AG10803 (cell line): Measurements from ENCODE around the gene CMIP.

Experiments
- DNase-seq: peaks from one replicate; pipeline ENCODE4 v3.0.0; 2010; ENCODE audit warnings: low read depth
- H3K4me3 ChIP-seq: 2 replicates; pipeline ENCODE4 v1.5.1; 2011; ENCODE audit warnings: mild to moderate bottlenecking, low read length, control low read depth
- TF ChIP-seq, protein P1 (sequence below): conservative IDR thresholded peaks from 2 replicates; pipeline ENCODE4 v1.5.1; 2011; ENCODE audit warnings: mild to moderate bottlenecking, low read length, control low read depth, inconsistent platforms

CMIP gene

DNA sequence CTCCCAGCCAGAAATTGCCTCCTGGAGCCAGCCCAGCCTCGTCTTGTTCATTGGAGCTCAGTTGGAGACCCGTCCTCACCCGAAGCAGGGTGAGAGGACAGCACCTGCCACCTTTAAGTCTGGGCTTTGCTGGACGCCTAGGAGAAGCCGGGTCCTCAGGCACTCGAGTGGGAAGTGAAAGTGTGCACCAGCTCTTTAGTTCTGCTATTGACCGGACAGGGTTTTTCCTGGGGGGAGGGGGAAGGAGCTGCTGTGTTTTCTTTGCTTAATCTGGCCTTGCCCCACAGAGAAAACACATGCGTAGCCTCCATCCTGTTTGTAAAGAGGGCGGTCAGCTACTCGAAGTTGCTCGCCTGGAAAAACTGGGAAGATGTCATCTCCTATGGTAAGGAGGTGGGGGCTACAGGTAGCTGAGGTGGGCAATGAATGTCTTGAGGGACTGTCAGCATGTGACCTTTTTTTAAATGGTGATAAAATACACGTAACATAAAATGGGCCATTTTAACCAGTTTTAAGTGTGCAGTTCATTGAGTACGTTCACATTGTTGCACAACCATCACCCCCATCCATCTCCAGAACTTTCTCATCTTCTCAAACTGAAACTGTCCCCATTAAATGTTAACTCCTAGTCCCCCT lies 34.4 kb downstream of the CMIP start:
- H3K4me3 ChIP-seq: no peak overlapping the region
- TF ChIP-seq, protein P1, sequence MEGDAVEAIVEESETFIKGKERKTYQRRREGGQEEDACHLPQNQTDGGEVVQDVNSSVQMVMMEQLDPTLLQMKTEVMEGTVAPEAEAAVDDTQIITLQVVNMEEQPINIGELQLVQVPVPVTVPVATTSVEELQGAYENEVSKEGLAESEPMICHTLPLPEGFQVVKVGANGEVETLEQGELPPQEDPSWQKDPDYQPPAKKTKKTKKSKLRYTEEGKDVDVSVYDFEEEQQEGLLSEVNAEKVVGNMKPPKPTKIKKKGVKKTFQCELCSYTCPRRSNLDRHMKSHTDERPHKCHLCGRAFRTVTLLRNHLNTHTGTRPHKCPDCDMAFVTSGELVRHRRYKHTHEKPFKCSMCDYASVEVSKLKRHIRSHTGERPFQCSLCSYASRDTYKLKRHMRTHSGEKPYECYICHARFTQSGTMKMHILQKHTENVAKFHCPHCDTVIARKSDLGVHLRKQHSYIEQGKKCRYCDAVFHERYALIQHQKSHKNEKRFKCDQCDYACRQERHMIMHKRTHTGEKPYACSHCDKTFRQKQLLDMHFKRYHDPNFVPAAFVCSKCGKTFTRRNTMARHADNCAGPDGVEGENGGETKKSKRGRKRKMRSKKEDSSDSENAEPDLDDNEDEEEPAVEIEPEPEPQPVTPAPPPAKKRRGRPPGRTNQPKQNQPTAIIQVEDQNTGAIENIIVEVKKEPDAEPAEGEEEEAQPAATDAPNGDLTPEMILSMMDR: no peak
- DNase-seq: no peak

DNA sequence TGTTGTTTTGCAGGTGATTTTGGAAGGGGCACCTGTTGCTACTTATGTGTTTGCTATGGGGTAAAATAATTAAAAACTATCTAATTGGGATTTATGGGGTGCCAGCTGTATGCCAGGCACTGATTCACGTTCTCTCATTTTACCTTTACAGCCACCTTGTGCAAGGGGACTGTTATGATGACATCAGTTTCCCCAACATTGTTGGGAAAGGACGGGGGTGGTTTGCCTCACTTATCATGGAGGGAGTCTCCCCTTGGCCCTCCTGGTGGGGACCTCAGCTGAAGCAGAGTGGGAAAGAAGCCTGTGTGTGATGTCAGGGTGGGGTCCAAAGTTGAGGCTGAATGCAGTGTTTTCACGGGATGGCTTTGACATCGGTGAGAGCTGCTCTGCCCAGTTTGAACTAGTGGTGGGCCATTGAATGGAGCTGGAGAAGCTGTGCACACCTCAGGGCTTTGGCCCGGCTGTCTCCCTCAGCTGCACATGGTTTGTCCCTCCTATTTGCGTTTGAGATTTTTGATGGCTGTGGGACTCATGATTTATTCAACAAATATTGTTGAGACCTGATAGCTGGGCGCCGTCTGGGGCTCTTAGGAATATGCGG lies 36.1 kb downstream of the CMIP start:
- no peak for DNase-seq
- no peak overlapping the region for H3K4me3 ChIP-seq
- TF ChIP-seq, protein P1: no peak

DNA sequence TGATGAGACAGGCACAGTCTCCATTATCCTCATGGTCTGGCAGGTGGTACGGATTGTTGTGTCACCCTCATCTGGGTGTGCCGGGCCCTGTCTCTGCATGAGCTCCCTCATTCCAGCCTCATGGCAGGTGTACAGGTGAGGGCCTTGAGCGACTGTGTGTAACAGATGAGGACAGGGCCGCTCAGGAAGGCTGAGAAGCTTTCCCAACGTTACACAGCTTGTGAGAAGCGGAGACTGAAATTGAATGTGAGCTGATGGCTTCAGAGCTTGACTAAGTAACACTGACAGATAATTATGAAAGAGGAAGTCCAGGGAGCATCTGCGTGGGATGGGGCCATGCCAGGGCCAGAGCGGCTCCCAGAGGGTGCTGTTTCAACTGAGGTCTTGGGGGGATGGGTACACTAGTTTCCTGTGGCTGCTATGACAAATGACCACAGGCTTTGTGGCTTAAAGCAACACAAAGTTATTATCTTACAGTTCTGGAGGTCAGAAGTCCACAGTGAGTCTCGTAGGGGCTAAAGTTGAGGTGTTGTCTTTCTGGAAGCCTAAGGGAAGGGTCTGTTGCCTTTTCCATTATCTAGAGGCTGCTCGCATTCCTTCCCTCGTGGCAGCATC lies 36.7 kb downstream of the CMIP start:
- H3K4me3 ChIP-seq: no peak overlapping the region
- DNase-seq: peak; percentile 50

DNA sequence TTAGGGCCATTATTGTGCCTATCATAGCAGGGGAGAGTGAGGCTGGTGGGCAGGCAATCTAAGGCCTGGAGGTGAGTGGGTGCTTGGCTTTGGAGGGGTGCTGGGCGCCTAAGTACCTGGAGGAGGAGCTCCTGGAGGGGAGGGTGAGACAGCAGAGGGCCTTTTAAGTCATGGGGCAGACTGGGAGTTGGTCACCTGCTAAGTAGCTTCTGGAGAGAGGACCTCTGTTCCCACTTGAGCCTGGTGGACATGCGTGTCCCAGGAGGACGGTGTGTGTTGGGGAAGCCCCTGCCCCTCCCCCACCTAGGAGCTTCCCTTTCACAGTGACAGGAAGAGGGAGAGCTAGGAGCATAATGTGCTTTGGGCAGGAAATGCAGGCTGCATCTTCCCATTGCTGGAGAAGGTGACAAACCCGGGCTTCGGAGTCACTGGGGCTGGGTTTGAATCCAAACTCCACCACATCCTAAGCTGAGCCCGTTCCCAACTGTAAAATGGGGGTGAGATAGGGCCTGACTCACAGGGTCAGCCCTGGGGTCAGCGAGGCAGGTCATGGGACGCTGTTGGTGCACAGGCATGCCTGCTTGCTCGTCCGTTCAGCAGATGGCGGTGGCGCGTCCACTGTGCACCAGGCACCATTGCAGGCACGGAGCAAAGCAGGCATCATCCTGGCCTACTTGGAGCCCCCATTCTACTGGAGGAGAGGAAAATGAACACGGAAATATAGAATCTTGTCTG lies 37.9 kb downstream of the CMIP start:
- no peak overlapping the region for H3K4me3 ChIP-seq
- TF ChIP-seq, protein P1: no peak
- no peak for DNase-seq

More for the DNA sequence above, 36.7 kb downstream of the CMIP start:
- TF ChIP-seq, protein P1: no peak

DNA sequence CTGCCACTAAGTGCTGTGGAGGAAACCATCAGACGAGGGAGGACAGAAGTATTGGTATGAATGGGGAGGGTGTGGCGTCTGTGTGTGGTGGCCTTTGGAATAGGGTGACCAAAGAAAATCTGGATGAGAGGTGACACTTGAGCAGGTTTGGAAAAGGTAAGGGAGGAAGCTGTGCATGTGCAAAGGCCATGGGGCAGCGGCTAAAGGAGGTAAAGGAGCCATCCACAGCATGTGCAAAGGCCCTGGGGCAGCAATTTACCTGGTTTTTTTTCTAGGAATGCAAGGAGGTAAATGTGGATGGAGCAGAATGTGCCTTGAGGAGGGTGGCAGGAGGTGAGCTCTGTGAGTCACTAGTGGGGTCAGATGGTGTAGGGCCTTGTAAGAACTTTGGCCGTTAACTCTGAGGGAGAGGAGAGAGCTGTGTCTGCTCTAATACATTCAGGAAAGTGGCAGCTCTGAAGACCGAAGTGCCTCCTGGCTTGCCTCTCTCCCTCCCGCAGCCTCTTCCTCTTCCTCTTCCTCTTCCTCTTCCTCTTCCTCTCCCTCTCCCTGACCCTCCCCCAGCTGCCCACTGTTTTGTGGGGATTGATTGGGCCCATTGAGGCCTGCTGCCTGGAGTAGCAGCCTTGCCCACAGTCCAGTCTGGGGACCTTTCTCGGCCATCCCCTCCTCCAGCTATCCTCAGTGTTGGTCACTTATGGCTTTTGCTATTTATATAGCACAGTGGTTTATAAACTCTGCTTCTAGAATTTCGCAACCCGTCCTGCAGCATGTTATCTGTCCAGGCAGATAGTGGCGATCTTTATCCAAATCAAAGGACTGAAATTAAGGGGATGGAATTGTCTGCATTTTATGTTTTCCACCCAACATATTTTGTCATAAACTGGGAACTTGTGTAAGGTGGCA lies 38.7 kb downstream of the CMIP start:
- TF ChIP-seq, protein P1: no peak
- no peak for DNase-seq
- no peak overlapping the region for H3K4me3 ChIP-seq

DNA sequence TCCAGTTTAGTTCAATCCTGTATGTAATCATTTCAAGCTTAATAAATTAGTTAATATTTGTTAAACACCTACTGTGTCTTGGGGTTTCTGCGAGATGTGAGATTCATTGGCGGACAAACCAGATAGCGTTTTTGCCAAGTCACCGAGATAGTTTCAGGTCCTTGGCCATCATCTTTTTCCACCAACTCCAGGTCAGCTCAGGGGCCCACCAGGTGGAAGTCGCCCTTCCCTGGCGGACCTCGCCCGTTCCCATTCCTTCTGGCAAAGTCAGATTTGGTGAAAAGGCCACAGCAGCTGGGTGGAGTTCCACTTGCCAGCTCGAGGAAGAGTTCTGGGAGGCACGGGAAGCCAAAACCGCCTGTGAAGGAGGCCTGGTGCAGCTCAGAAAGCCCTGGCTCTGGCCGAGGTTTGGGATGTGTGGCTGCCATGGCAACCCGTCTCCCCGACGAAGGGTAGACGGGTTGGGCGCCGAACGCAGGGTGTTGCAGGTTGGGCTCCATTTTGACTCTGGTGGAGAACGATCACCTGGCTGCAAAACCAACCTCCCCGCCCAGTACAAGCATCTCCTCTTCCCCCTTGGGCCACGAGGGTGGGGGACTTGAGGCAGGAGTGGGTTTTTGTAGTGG lies 39.5 kb downstream of the CMIP start:
- DNase-seq: no peak
- TF ChIP-seq, protein P1: no peak
- H3K4me3 ChIP-seq: no peak overlapping the region
